ENCODE measurements around the gene MBP. TPM values are rescaled to one million over a fixed set of nuclear protein-coding genes. Genes with fewer than 3 reads are reported as not detected.
A peak's percentile ranks its signal among the peaks of the same experiment; 100 is the strongest.

Gene MBP
- total RNA-seq: 78.9 TPM
- long read RNA-seq, full-length matches to known transcripts: 41 of 71 reads
- long read RNA-seq, partial matches to known transcripts: 0 of 71 reads
- long read RNA-seq, other reads (novel, unspliced or antisense): 30 of 71 reads

- no peaks in the 10 kb centered on the region for H3K36me3 ChIP-seq
- H3K27ac ChIP-seq: peak within 1 kb of the TSS; percentile 94
- no peak for TF ChIP-seq CTCF (IDR thresholded peaks at IDR 0.05)
- intact Hi-C loops (cut with DNase I): no loop called here
- peak; percentile 84 for ATAC-seq
- H3K27me3 ChIP-seq: no peaks in the 10 kb centered on the region
- peak; percentile 94 for DNase-seq
- H3K4me3 ChIP-seq: peak within 1 kb of the TSS; percentile 85
- H3K9me3 ChIP-seq: no peaks in the 10 kb centered on the region
- H3K4me1 ChIP-seq: peaks cover 30% of the 10 kb centered on the region
Observed at GRCh38 chr18:77132369-77133050, at the start of gene MBP. Gene MBP, minus strand, starts transcription at chr18:77132783. Its CDS starts 27,522 bp downstream, at chr18:77105261.

- Histone ChIP-seq H3K27me3 (no peaks in the 10 kb centered on the region), H3K4me3 (no peak overlapping the region), H3K36me3 (no peaks in the 10 kb centered on the region), H3K4me1 (no peaks in the 10 kb centered on the region), H3K27ac (no peak overlapping the region), H3K9me3 (no peaks in the 10 kb centered on the region)
- no peak for TF ChIP-seq CTCF (IDR thresholded peaks at IDR 0.05)
- intact Hi-C loops (cut with DNase I): no loop called here
- ATAC-seq (no peak), DNase-seq (no peak)
Observed at GRCh38 chr18:77181950-77182707, 49.5 kb upstream of the MBP start.

- no peaks in the 10 kb centered on the region for H3K9me3 ChIP-seq
- ATAC-seq: peak; percentile 79
- H3K27ac ChIP-seq: no peak overlapping the region
- H3K27me3 ChIP-seq: no peaks in the 10 kb centered on the region
- intact Hi-C loops (cut with DNase I): no loop called here
- H3K36me3 ChIP-seq: no peaks in the 10 kb centered on the region
- no peak for TF ChIP-seq CTCF (IDR thresholded peaks at IDR 0.05)
- H3K4me1 ChIP-seq: no peaks in the 10 kb centered on the region
- DNase-seq: no peak
- no peak overlapping the region for H3K4me3 ChIP-seq
Observed at GRCh38 chr18:77178559-77178958, 46.0 kb upstream of the MBP start.

- DNase-seq (no peak), ATAC-seq (no peak)
- Histone ChIP-seq H3K36me3 (no peaks in the 10 kb centered on the region), H3K4me3 (no peak overlapping the region), H3K27ac (no peak overlapping the region), H3K9me3 (no peaks in the 10 kb centered on the region), H3K27me3 (no peaks in the 10 kb centered on the region), H3K4me1 (no peaks in the 10 kb centered on the region)
- intact Hi-C loops (cut with DNase I): no loop called here
- no peak for TF ChIP-seq CTCF (IDR thresholded peaks at IDR 0.05)
Observed at GRCh38 chr18:77177009-77177408, 44.4 kb upstream of the MBP start.

GRCh38 chr18:77173275-77174030, 40.9 kb upstream of the MBP start:
- TF ChIP-seq CTCF (IDR thresholded peaks at IDR 0.05): no peak
- ATAC-seq (no peak), DNase-seq (no peak)
- no peaks in the 10 kb centered on the region for H3K27me3 ChIP-seq
- no peak overlapping the region for H3K4me3 ChIP-seq
- H3K9me3 ChIP-seq: no peaks in the 10 kb centered on the region
- no peaks in the 10 kb centered on the region for H3K36me3 ChIP-seq
- H3K27ac ChIP-seq: no peak overlapping the region
- intact Hi-C loops (cut with DNase I): no loop called here
- H3K4me1 ChIP-seq: no peaks in the 10 kb centered on the region
